ENCODE results near the gene DUSP15.
"Not testable (repeated sequence)": the region's sequence is repeated elsewhere in the genome, so short reads cannot be mapped to it uniquely, and the experiment has no call there.

Gene DUSP15

GRCh38 chr20:31815408-31816188 is 54.7 kb downstream of the DUSP15 start:
- Histone ChIP-seq H3K9me3 (no peaks in the 10 kb centered on the region), H3K4me3 (ENCODE audit: low read depth, low read length) (no peak overlapping the region), H3K27me3 (no peaks in the 10 kb centered on the region), H3K4me1 (peaks cover 8% of the 10 kb centered on the region), H3K36me3 (0 out of 2 replicates have a peak, but pooled peaks cover 3% of the 10 kb centered on the region)
- no peak for DNase-seq
- no peak for TF ChIP-seq CTCF (IDR thresholded peaks at IDR 0.05; ENCODE audit: low read depth, low read length)

GRCh38 chr20:31814142-31814541 is 56.2 kb downstream of the DUSP15 start:
- not testable (repeated sequence) for H3K27me3 ChIP-seq; H3K9me3 ChIP-seq; H3K36me3 ChIP-seq; H3K4me1 ChIP-seq; DNase-seq; H3K4me3 ChIP-seq (ENCODE audit: low read depth, low read length)

- 0 out of 2 replicates have a peak, but pooled peaks cover 3% of the 10 kb centered on the region for H3K36me3 ChIP-seq
- no peak for TF ChIP-seq CTCF (IDR thresholded peaks at IDR 0.05; ENCODE audit: low read depth, low read length)
- peaks cover 8% of the 10 kb centered on the region for H3K4me1 ChIP-seq
- H3K9me3 ChIP-seq, result no peaks in the 10 kb centered on the region
- no peak overlapping the region for H3K4me3 ChIP-seq (ENCODE audit: low read depth, low read length)
- no peaks in the 10 kb centered on the region for H3K27me3 ChIP-seq
- no peak for DNase-seq
These were observed 56.7 kb downstream of the DUSP15 start for GRCh38 chr20:31813611-31814010.

- no peaks in the 10 kb centered on the region for H3K9me3 ChIP-seq
- no peaks in the 10 kb centered on the region for H3K27me3 ChIP-seq
- peaks cover 3% of the 10 kb centered on the region; the same call in 1 of the 2 replicates for H3K36me3 ChIP-seq
- no peak overlapping the region for H3K4me3 ChIP-seq (ENCODE audit: low read depth, low read length)
- DNase-seq, result no peak
- no peak for TF ChIP-seq CTCF (IDR thresholded peaks at IDR 0.05; ENCODE audit: low read depth, low read length)
- H3K4me1 ChIP-seq, result peaks cover 8% of the 10 kb centered on the region
These were observed 58.3 kb downstream of the DUSP15 start for GRCh38 chr20:31811796-31812728.

GRCh38 chr20:31811198-31811597 is 59.1 kb downstream of the DUSP15 start:
- H3K4me3 ChIP-seq (ENCODE audit: low read depth, low read length), result no peak overlapping the region
- H3K27me3 ChIP-seq, result no peaks in the 10 kb centered on the region
- DNase-seq, result no peak
- peaks cover 8% of the 10 kb centered on the region for H3K4me1 ChIP-seq
- H3K9me3 ChIP-seq, result no peaks in the 10 kb centered on the region
- peaks cover 12% of the 10 kb centered on the region for H3K36me3 ChIP-seq
- TF ChIP-seq CTCF (IDR thresholded peaks at IDR 0.05; ENCODE audit: low read depth, low read length), result no peak
